HS-5 (cell line): ENCODE measurements around the gene MUC2.

Source experiments
- DNase-seq: peaks from one replicate; pipeline ENCODE4 v3.0.0-alpha.2; 2012; ENCODE audit warnings: low read depth

The MUC2 gene

GRCh38 chr11:1036931-1037330, 37.7 kb upstream of the MUC2 start:
- DNase-seq: no peak

DNA sequence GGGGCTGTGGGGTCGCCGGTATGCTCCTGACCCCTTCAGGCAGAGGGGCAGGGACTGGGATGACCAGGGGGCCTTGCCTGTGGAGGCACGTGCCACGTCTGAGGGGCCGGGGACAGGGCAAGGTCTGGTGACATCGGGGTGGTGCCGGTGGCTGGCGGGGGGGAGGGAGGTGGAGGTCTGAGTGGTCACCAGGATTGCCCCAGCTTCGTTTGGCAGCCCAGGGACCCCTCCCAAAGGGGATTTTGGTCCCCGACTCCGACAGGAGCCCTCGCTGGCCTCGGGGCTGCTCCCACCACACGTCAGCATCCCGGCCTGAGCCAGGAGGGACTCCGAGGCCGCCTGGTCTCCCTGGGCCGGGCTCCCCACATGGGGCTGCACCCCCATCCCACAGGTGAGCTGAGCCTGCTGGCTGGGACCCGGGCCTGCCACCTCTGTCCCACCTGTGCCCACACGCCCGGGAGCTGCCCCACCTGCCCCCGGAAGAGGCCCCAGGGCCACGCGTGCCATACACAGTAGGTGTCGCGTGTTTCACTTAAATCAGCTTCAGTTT, 37.1 kb upstream of the MUC2 start:
- no peak for DNase-seq

DNA sequence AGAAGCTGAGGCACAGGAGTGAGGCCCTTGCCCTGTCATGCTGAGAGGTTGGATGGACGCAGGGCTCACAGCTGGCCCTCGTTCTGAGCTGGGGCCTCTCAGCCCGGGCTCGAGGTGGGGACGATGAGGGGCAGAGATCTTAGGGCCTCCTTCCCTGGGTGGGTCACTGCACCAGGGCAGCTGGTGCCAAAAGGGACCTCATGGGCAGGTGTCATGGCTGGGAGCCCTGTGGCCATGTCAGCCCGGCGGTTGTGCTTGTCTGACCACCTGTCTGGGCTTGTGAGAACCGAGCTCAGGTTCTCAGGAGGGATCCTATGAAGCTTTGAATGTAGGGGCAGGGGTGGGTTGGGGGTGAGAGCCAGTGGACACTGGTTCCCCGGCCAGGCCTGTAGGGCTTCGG, 36.3 kb upstream of the MUC2 start:
- DNase-seq: no peak

DNA sequence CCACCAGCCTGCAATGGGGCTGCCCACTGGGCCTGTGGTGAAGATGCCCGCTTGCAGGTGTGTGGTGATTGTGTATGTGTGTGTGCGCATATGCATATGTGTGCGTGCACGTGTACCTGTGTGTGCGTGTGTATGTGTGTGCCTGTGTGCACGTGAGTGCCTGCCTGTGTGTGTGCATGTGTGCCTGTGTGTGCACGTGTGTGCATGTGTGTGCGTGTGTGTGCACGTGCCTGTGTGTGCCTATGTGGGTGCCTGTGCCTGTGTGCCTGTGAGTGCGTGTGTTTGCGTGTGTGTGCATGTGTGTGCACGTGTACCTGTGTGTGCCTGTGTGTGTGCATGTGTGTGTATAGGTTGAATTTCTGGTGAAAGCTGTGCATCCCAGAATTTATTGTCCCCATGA, 35.8 kb upstream of the MUC2 start:
- DNase-seq: no peak

- no peak for DNase-seq
Measured at GRCh38 chr11:1039481-1040427, 34.9 kb upstream of the MUC2 start.

DNA sequence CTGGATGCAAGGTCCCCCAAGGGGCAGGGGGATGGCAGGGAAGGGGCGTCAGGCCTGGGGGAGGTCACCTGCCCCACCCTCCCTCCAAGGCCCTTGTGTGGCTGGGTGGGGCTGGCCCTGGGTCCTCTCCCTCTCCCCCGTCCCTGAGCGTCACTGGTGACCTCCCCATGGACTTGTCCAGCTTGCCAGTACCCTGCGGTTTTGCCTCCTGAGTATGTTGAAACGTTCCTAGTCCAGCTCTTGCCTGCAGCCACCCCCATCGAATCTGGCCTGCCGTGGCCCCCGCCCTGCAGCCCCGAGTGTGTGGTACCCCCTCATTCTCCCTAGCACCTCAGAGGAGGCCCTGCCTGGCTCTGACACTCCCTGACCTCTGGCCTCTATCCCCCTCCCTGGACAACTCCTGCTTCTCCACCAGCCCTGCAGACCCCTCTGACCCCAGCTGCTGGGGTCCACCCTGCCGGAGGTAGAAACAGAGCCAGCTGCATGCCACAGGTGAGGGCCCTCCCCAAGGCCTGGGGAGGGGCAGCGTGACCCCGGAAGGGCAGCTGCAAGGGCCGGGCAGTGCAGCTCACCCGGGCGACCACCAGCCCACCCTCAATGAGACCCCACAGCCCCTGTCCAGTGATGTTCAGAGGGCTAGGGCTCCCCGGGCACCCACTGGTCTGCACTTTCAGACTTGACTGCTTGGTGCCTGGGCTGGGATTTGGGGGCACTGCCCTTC, 34.1 kb upstream of the MUC2 start:
- DNase-seq: no peak

- no peak for DNase-seq
Measured at GRCh38 chr11:1041149-1041467, 33.6 kb upstream of the MUC2 start.

DNA sequence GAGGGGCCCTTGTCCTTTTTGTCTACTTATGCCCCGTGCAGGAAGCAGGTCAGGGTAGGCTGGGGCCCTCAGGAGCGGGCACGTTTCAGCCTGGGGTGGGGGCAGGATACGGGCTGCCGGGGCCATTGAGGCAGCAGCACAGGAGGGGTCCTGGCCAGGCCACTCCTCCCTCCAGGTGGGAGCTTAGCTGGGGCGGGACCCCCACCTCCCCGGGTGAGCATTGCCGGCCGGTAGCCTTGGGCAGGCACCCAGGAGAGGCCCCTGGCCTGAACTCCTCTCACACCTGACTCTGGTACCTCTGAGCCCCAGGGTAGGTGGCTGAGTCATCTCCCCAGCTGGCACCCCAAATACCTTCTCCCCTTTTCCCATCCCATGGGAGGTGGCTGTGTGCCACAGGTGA, 33.2 kb upstream of the MUC2 start:
- DNase-seq: no peak

DNA sequence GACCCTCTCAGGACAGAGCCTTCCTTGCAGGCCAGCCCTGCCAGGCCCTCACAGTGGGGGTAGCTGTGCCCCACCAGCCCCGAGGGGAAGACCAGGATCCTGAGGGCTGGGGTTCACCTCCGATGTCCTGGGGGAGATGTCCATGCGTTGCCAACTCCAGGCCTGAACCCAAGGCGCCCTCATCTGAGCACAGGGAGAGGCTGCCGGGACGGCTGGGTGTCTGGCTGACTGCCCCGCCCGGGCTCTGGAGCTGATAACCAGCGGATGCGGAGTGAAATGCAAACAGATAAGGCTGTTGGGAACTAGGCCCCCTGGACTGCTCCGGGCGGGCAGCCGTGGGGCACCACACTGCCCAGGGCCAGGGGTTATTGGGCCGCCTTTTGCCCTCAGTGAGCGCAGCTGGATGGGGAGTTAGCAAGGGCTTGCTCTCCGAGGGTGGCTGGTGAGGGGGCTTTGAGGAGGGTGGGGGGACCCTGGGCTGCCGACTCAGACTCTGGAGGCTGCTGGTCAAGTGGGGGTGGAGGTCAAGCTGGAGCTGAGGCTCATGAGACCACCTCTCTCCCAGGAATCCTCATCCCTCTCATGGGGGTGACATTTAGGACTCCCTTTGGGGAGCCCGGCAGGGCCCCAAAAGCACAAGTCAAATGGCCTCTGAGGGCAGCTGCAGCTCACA, 32.6 kb upstream of the MUC2 start:
- DNase-seq: no peak

- no peak for DNase-seq
Measured at GRCh38 chr11:1042626-1043562, 31.8 kb upstream of the MUC2 start.

DNA sequence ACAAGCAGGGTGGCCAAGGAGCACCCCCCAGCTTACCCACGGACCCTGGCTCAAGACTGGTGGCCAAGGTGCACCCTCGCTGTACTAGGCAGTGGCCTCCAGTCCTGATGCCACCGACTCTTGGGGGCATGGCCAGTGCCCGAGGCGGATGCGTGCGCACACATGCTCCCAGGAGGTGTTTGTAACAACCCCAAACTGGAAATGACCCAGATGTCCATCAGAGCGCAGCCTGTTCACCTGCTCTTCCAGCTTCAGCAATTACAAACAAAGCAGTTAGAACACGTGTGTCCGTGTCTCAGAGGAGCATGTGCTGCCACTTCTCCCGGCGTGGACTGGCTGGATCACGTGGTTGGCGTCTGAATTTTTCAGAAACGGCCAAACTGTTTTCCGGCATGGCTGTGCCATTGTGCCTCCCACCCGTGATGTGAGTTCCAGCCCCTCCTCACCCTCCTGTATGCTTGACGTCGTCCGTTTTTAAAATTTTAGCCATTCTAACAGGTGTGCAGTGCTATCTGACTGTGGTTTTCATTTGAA, 31.0 kb upstream of the MUC2 start:
- no peak for DNase-seq

DNA sequence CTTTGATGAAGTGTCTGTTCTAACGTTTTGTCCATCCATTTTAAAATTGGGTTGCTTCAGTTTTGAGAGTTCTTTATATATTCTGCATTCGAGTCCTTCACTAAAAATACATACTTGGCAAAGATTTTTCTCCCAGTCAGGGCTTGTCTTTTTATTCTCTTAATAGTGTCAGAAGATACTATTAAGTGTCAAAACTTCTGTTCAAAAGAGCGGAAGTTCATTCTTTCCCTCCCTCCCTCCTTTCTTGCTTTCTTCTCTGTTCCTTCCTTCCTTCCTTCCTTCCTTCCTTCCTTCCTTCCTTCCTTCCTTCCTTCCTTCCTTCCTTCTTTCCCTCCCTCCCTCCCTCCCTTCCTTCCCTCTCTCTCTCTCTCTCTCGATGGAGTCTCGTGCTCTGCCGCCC, 30.5 kb upstream of the MUC2 start:
- no peak for DNase-seq

DNA sequence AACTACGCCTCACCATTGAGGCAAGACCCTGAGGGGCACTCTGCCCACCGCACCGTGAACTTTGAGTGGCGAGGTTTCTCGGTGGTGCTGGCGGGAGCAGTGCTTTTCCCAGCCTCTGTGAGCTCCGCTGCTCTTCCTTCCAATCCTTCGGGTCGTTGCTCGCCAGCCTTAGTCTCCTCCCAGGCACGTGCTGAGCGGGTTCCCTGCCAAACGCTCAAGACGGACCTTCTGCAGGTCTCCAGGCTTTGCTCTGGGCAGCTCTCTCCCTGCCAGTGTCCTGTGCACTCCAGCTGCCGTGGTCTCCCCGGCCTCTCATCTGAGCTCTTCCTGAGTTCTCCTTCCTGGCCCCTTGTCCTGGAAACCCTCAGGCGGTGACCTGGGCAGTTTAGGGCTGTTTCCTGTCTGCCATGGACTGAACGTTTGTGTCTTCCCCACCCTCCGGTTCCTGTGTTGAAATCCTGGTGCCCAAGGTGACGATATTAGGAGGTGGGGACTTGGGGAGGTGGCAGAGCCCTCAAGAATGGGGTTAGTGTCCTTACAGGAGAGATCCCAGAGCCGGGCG, 27.0 kb upstream of the MUC2 start:
- no peak for DNase-seq

- no peak for DNase-seq
Measured at GRCh38 chr11:1048375-1049070, 26.2 kb upstream of the MUC2 start.

DNA sequence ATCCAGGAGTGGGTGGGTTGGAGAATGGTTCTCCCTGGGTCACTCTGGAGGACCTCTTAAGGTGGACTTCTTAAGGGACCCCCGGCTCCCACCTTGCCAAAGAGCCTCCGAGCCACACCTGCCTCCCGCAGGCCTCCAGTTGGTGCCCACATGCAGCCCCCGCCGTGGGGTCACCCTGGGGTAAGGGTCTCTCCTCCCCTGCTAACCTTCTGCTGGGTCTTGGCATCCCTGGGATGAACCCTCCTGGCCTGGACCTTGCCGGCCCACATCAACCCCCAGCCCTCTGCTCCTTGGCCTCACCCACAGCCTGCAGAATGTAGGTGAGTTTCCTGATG, 25.6 kb upstream of the MUC2 start:
- DNase-seq: no peak

DNA sequence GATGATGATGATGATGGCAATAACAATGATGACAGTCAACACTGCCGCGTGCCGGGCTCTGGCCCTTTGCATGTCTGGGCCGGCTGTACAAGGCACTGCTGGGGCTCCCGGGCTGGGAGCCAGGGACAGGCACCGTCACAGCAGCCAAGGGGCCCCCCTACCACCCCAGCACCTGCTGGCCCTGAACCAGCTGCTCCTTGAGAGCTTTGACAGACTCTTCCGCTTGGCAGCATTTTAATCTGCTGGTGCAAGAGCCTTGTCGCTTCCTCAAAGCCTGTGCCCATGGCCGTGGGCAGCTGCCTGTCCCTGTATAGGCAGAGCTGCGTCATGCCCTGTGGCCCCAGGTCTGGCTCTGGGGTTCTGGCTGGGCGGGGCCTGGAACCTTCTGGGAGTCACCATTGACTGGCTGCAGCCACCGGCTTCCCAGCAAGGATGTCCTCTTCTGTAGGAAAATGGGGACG, 25.2 kb upstream of the MUC2 start:
- no peak for DNase-seq

DNA sequence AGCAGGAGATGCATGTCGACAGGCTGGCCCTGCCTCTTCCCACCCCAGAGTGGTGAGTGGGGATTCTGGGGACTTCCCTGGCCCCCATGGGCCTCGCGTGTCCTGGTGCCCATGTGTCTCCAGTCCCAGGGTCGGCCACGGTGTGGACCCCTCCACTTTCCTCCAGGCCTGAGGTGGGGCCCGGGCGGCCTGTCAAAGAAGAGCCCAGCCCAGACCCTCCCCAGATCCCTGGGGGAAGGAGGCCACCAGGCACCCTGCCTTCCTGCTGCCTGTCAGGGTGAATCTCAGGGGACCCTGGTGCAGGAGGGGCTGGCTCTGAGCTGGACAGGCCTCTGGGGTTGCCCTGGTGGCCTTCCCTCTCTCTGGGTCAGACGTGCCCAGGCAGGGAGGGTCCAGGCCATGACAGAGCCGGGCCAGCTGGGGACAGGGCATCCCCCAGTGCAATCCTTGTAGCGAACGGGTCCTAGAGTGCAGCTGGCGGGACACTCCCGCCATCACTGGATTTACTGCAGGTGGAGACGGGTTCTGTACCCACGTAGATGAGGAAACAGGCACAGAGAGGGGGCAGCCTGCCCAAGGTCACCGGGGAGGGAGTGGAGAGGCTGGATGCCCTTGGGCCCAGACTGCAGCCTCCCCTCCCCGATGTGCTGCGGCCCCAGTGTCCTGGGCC, 24.6 kb upstream of the MUC2 start:
- DNase-seq: no peak

- DNase-seq: no peak
Measured at GRCh38 chr11:1050581-1051355, 23.9 kb upstream of the MUC2 start.
